Thymus (tissue), 11 donors: ENCODE results near the gene MAP2. TPM values are rescaled to one million over a fixed set of nuclear protein-coding genes. Genes with fewer than 3 reads are reported as not detected.

Experiments
- DNase-seq, 9 donors: peaks; one replicate each; pipeline ENCODE4 v3.0.0-alpha.2; 2013; ENCODE audit warnings: low spot score in 9 of 9, low read depth in 6 of 9, missing footprints in 1 of 9
- H3K27ac ChIP-seq, 2 donors: one replicate each; pipeline ENCODE4 v1.5.1; 2013; ENCODE audit warnings: control low read depth in 1 of 2, low read depth in 1 of 2, low read length in 1 of 2, mild to moderate bottlenecking in 1 of 2, moderate library complexity in 1 of 2
- H3K27me3 ChIP-seq, 2 donors: one replicate each; pipeline ENCODE4 v1.5.1; 2013; ENCODE audit warnings: low read length in 1 of 2; ENCODE audit not compliant: control insufficient read depth in 2 of 2, insufficient read depth in 1 of 2
- H3K36me3 ChIP-seq, 2 donors: one replicate each; pipeline ENCODE4 v1.5.1; 2013; ENCODE audit warnings: low read length in 1 of 2, mild to moderate bottlenecking in 1 of 2, moderate library complexity in 1 of 2; ENCODE audit not compliant: control insufficient read depth in 2 of 2, insufficient read depth in 2 of 2
- H3K4me1 ChIP-seq, 2 donors: one replicate each; pipeline ENCODE4 v1.5.1; 2013; ENCODE audit warnings: low read length in 2 of 2; ENCODE audit not compliant: control insufficient read depth in 2 of 2, insufficient read depth in 2 of 2
- H3K4me3 ChIP-seq, 2 donors: one replicate each; pipeline ENCODE4 v1.5.1; 2013; ENCODE audit warnings: low read length in 2 of 2, control low read depth in 1 of 2, mild to moderate bottlenecking in 1 of 2
- H3K9me3 ChIP-seq, 2 donors: one replicate each; pipeline ENCODE4 v1.5.1; 2013; ENCODE audit warnings: low read length in 1 of 2, mild to moderate bottlenecking in 1 of 2; ENCODE audit not compliant: control insufficient read depth in 2 of 2, insufficient read depth in 1 of 2
- WGBS: extraction: QIAGEN DNeasy Blood & Tissue Kit; methylation state at CpG from one replicate; pipeline ENCODE4 v1.1.7; 2013; 5-methylcytosine and 5-hydroxymethylcytosine counted together
- polyA plus RNA-seq: library from polyadenylated mRNA; stranded (reverse); fragments of 200-250 nt; gene quantifications from one replicate; pipeline ENCODE4 v1.2.3, GENCODE V29; 2013
- total RNA-seq: library from RNA; stranded (reverse); fragments of 120-200 nt; gene quantifications from one replicate; pipeline ENCODE4 v1.2.4, GENCODE V29; 2013
- donor health status: healthy.

MAP2 gene
- total and polyA plus RNA-seq, 2 donors, result 2.5 to 5.3 TPM

DNA sequence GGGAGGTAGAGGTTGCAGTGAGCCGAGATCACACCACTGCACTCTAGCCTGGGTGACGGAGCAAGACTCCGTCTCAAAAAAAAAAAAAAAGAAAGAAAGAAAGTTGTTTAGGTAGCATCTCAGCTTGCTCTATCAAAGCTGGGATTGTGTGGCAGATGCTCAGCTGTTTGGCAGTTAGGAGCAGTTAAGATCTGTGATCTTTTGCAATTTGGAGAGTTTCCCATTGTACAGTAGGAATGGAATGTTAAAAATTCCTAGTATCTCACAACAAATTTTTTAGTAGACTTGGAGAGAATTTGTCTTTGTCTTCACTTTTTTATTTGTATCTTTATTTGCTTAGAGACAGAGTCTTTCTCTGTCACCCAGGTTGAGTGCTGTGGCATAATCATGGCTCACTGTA, 224.9 kb downstream of the MAP2 start:
- Histone ChIP-seq H3K4me1 (no peaks in the 10 kb centered on the region), H3K4me3 (no peak overlapping the region), H3K27ac (no peak overlapping the region), H3K36me3 (no peaks in the 10 kb centered on the region), H3K9me3 (no peaks in the 10 kb centered on the region), H3K27me3 (no peaks in the 10 kb centered on the region)
- no peak for DNase-seq
- 99% methylated on average over 3 of the region's 3 CpGs for WGBS

- H3K27me3 ChIP-seq, result no peaks in the 10 kb centered on the region
- DNase-seq, result no peak
- no peaks in the 10 kb centered on the region for H3K36me3 ChIP-seq
- H3K4me3 ChIP-seq, result no peak overlapping the region
- H3K27ac ChIP-seq, result no peak overlapping the region
- 83% methylated on average over 6 of the region's 6 CpGs for WGBS
- H3K4me1 ChIP-seq, result no peaks in the 10 kb centered on the region
- no peaks in the 10 kb centered on the region for H3K9me3 ChIP-seq
These were observed 229.3 kb downstream of the MAP2 start for GRCh38 chr2:209653134-209653533.

- no peak for DNase-seq
- Histone ChIP-seq H3K4me1 (no peaks in the 10 kb centered on the region), H3K36me3 (no peaks in the 10 kb centered on the region), H3K4me3 (no peak overlapping the region), H3K27me3 (no peaks in the 10 kb centered on the region), H3K9me3 (no peaks in the 10 kb centered on the region), H3K27ac (no peak overlapping the region)
- WGBS, result 60% methylated on average over 9 of the region's 9 CpGs
These were observed 237.5 kb downstream of the MAP2 start for GRCh38 chr2:209661286-209661894.

DNA sequence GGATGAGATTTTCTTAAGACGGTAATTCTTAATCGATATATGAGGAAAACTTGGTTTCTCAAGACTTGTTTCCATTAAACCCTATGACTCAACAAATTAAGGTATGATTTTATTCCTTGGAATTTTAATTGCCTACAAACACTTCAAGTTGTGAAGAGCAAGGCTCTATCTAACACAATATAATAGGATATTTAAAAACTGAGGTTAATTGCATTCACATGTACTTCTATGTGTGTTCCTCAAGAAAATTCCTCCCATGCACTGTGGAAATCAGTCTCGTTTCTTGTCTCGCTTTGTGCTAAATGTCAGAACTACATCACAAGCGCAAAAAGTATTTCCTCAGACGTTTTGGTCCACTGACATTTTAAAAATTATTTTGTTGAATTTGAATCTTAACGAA, 238.2 kb downstream of the MAP2 start:
- 93% methylated on average over 7 of the region's 7 CpGs for WGBS
- H3K27me3 ChIP-seq, result no peaks in the 10 kb centered on the region

DNA sequence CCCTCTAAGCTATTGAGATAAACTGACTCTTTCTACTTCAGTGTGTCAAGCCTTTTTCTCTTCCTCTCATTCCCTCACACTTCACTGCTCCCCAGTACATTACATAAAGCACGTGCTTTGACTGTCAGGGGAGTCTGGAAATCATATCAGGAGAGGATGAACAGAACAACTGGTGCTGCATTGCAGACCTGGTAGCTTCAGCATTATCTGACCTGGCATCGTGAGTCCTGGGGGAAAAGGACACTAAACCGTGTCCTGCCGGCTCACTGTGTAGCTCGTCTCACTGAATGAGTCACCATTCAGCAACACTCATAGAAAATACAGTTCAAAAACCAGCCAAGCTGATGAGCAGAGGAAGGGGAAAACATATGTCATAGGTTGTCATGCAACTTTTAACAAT, 239.3 kb downstream of the MAP2 start:
- Histone ChIP-seq H3K4me3 (no peak overlapping the region), H3K4me1 (no peaks in the 10 kb centered on the region), H3K9me3 (no peaks in the 10 kb centered on the region), H3K27ac (no peak overlapping the region), H3K36me3 (no peaks in the 10 kb centered on the region), H3K27me3 (no peaks in the 10 kb centered on the region)
- WGBS, result 50% methylated on average over 5 of the region's 5 CpGs
- DNase-seq, result no peak

More for the DNA sequence above, 238.2 kb downstream of the MAP2 start:
- H3K27ac ChIP-seq, result no peak overlapping the region
- no peaks in the 10 kb centered on the region for H3K36me3 ChIP-seq
- no peak overlapping the region for H3K4me3 ChIP-seq
- no peaks in the 10 kb centered on the region for H3K4me1 ChIP-seq
- DNase-seq, result no peak
- H3K9me3 ChIP-seq, result no peaks in the 10 kb centered on the region

GRCh38 chr2:209663656-209664055, 239.8 kb downstream of the MAP2 start:
- WGBS, result 94% methylated on average over 4 of the region's 4 CpGs
- Histone ChIP-seq H3K9me3 (no peaks in the 10 kb centered on the region), H3K4me1 (no peaks in the 10 kb centered on the region), H3K4me3 (no peak overlapping the region), H3K27ac (no peak overlapping the region), H3K36me3 (no peaks in the 10 kb centered on the region), H3K27me3 (no peaks in the 10 kb centered on the region)
- DNase-seq, result no peak

- H3K9me3 ChIP-seq, result no peaks in the 10 kb centered on the region
- H3K27ac ChIP-seq, result no peak overlapping the region
- no peaks in the 10 kb centered on the region for H3K4me1 ChIP-seq
- WGBS, result 51% methylated on average over 1 of the region's 1 CpG
- no peak for DNase-seq
- no peaks in the 10 kb centered on the region for H3K27me3 ChIP-seq
- H3K4me3 ChIP-seq, result no peak overlapping the region
- no peaks in the 10 kb centered on the region for H3K36me3 ChIP-seq
These were observed 242.4 kb downstream of the MAP2 start for GRCh38 chr2:209666296-209666695.

GRCh38 chr2:209671020-209671680, 247.3 kb downstream of the MAP2 start:
- no peak for DNase-seq
- Histone ChIP-seq H3K27ac (no peak overlapping the region), H3K9me3 (no peaks in the 10 kb centered on the region), H3K4me1 (no peaks in the 10 kb centered on the region), H3K27me3 (no peaks in the 10 kb centered on the region), H3K36me3 (no peaks in the 10 kb centered on the region), H3K4me3 (no peak overlapping the region)
- 89% methylated on average over 7 of the region's 7 CpGs for WGBS

GRCh38 chr2:209673811-209674210, 250.0 kb downstream of the MAP2 start:
- H3K4me1 ChIP-seq, result no peaks in the 10 kb centered on the region
- H3K4me3 ChIP-seq, result no peak overlapping the region
- no peak for DNase-seq
- H3K27ac ChIP-seq, result no peak overlapping the region
- no peaks in the 10 kb centered on the region for H3K36me3 ChIP-seq
- no peaks in the 10 kb centered on the region for H3K9me3 ChIP-seq
- no peaks in the 10 kb centered on the region for H3K27me3 ChIP-seq
